Endothelial cell of umbilical vein (primary cell): Measurements from ENCODE around the gene CTBP2.

Experiments
- CTCF ChIP-seq, 2 donors: IDR thresholded peaks; 1 replicate in 1 of 2; 2 replicates in 1 of 2; pipeline ENCODE4 v1.5.1; 2011; ENCODE audit warnings: low read length in 2 of 2, mild to moderate bottlenecking in 2 of 2, moderate library complexity in 2 of 2, control low read depth in 1 of 2, inconsistent platforms in 1 of 2, low read depth in 1 of 2; ENCODE audit not compliant: insufficient read depth in 1 of 2; ENCODE audit errors: extremely low read depth in 1 of 2
- EZH2 ChIP-seq: IDR thresholded peaks from 2 replicates; pipeline ENCODE4 v1.6.1; 2012; ENCODE audit warnings: borderline replicate concordance, low read depth, mild to moderate bottlenecking, moderate library complexity, low read length, inconsistent platforms; ENCODE audit not compliant: severe bottlenecking
- MYC ChIP-seq: IDR thresholded peaks from one replicate; pipeline ENCODE4 v1.6.1; 2011; ENCODE audit warnings: mild to moderate bottlenecking, low read depth, low read length

GRCh38 chr10:125151553-125152449 lies 8.6 kb downstream of the CTBP2 start:
- TF ChIP-seq CTCF (IDR thresholded peaks at IDR 0.05; ENCODE audit: extremely low read depth in 1 of 2, insufficient read depth in 1 of 2, low read depth in 1 of 2, low read length in 2 of 2) (no peak), MYC (no peak), EZH2 (no peak)
